ENCODE measurements around the gene HACD4.
"Not testable (repeated sequence)": the region's sequence is repeated elsewhere in the genome, so short reads cannot be mapped to it uniquely, and the experiment has no call there.

Gene HACD4

GRCh38 chr9:20985851-20986600 is 45.4 kb downstream of the HACD4 start:
- in situ Hi-C loops (cut with HindIII; ENCODE audit: low sequenced_read_pairs) = no loop called here

GRCh38 chr9:20984506-20984905 is 46.9 kb downstream of the HACD4 start:
- H3K4me3 ChIP-seq (ENCODE audit: low read depth, low read length) = no peak overlapping the region
- in situ Hi-C loops (cut with HindIII; ENCODE audit: low sequenced_read_pairs) = no loop called here
- TF ChIP-seq CTCF (IDR thresholded peaks at IDR 0.05; ENCODE audit: low read depth, low read length) = no peak
- no peak for DNase-seq (ENCODE audit: low read depth, low spot score)

More at GRCh38 chr9:20985851-20986600, 45.4 kb downstream of the HACD4 start:
- TF ChIP-seq CTCF (IDR thresholded peaks at IDR 0.05; ENCODE audit: low read depth, low read length) = no peak
- DNase-seq (ENCODE audit: low read depth, low spot score) = no peak
- no peak overlapping the region for H3K4me3 ChIP-seq (ENCODE audit: low read depth, low read length)

- H3K4me3 ChIP-seq (ENCODE audit: low read depth, low read length) = no peak overlapping the region
Observed at GRCh38 chr9:20981486-20981885, 50.0 kb downstream of the HACD4 start.

GRCh38 chr9:20980832-20981455 is 50.5 kb downstream of the HACD4 start:
- no peak for TF ChIP-seq CTCF (IDR thresholded peaks at IDR 0.05; ENCODE audit: low read depth, low read length)
- in situ Hi-C loops (cut with HindIII; ENCODE audit: low sequenced_read_pairs) = no loop called here
- no peak overlapping the region for H3K4me3 ChIP-seq (ENCODE audit: low read depth, low read length)
- peak; percentile 84 for DNase-seq (ENCODE audit: low read depth, low spot score)

More at GRCh38 chr9:20981486-20981885, 50.0 kb downstream of the HACD4 start:
- TF ChIP-seq CTCF (IDR thresholded peaks at IDR 0.05; ENCODE audit: low read depth, low read length) = no peak
- DNase-seq (ENCODE audit: low read depth, low spot score) = peak; percentile 80
- in situ Hi-C loops (cut with HindIII; ENCODE audit: low sequenced_read_pairs) = no loop called here

GRCh38 chr9:20978249-20978648 is 53.2 kb downstream of the HACD4 start:
- TF ChIP-seq CTCF (IDR thresholded peaks at IDR 0.05; ENCODE audit: low read depth, low read length) = no peak
- in situ Hi-C loops (cut with HindIII; ENCODE audit: low sequenced_read_pairs) = no loop called here
- H3K4me3 ChIP-seq (ENCODE audit: low read depth, low read length) = no peak overlapping the region

GRCh38 chr9:20974191-20974938 is 57.1 kb downstream of the HACD4 start:
- DNase-seq (ENCODE audit: low read depth, low spot score); in situ Hi-C loops (cut with HindIII; ENCODE audit: low sequenced_read_pairs); H3K4me3 ChIP-seq (ENCODE audit: low read depth, low read length): not testable (repeated sequence)

More at GRCh38 chr9:20978249-20978648, 53.2 kb downstream of the HACD4 start:
- DNase-seq (ENCODE audit: low read depth, low spot score) = no peak

- DNase-seq (ENCODE audit: low read depth, low spot score); H3K4me3 ChIP-seq (ENCODE audit: low read depth, low read length); in situ Hi-C loops (cut with HindIII; ENCODE audit: low sequenced_read_pairs): not testable (repeated sequence)
Observed at GRCh38 chr9:20973246-20973947, 58.0 kb downstream of the HACD4 start.

All from astrocyte of the spinal cord (primary cell).